ENCODE measurements around the gene ATP8A2. TPM values are rescaled to one million over a fixed set of nuclear protein-coding genes. Genes with fewer than 3 reads are reported as not detected.
"Not testable (repeated sequence)": the region's sequence is repeated elsewhere in the genome, so short reads cannot be mapped to it uniquely, and the experiment has no call there.

ATP8A2 gene
- total RNA-seq, 2 experiments from 2014 or later: 0.22 to 0.42 TPM

DNA sequence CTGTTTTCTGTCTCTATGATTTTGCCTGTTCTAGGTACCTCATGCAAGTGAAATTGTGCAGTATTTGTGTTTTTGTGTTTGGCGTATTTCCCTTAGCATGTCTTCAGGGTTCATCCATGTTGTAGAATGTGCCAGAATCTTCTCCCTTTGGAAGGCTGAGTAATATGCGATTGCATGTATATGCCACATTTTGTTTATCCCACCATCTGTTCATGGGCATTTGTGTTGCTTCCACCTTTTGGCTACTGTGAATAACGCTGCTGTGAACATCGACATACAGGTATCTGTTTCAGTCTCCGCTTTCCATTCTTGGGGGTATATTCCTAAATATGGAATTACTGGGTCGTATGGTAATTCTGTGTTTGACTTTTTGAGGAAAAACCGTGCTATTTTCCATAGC, 190.0 kb downstream of the ATP8A2 start:
- Mint-ChIP-seq H3K27ac (no peak overlapping the region), H3K9me3 (no peaks in the 10 kb centered on the region), H3K4me1 (no peaks in the 10 kb centered on the region), H3K27me3 (peaks cover 12% of the 10 kb centered on the region), H3K36me3 (ENCODE audit: low read depth) (no peaks in the 10 kb centered on the region), H3K4me3 (no peak overlapping the region)
- POLR2A ChIA-PET: no interaction called here
- no peak for DNase-seq
- CTCF ChIA-PET: no interaction called here

DNA sequence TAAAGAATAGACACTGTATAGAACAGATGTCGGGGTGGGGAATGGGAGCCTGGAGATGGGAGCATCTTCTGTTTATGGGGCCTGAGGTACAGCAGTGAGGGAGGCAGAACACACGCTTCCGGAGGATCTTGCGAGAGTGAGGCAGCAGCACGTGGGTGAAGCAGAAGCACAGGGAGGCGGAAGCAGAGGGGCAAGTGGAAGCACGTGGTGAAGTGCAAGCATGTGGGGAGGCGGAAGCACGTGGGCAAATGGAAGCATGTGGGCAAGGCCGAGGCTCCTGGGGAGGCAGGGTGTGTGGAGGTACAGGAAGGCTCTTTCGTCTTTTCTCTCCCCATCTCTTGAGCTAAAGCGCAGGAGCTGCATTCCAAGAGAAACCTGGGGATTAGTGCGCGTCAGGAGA, 198.4 kb downstream of the ATP8A2 start:
- Mint-ChIP-seq H3K9me3 (no peaks in the 10 kb centered on the region), H3K4me3 (no peak overlapping the region), H3K4me1 (no peaks in the 10 kb centered on the region), H3K36me3 (ENCODE audit: low read depth) (no peaks in the 10 kb centered on the region), H3K27ac (no peak overlapping the region), H3K27me3 (peaks cover 25% of the 10 kb centered on the region)
- ChIA-PET CTCF (no interaction called here), POLR2A (no interaction called here)
- no peak for DNase-seq

DNA sequence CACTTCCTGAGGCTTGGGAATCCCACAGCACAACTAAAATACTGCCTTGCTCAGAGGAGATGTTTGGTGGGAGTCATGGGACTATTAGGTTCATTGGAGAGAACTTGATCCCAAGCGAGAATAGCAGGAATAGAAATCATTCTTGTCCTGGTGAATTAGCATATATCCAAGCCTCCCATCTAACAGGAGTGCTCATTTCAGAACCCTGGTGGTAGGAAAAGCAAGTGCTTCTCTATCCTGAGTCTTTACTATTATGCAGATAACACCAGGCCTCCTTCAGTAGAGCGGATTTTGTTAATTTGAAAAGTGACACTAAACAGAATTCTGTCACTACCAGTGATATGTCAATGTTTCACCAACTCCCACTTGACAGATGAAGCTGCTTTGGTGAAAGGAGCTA, 199.5 kb downstream of the ATP8A2 start:
- H3K27ac Mint-ChIP-seq: no peak overlapping the region
- no peak overlapping the region for H3K4me3 Mint-ChIP-seq
- CTCF ChIA-PET: no interaction called here

DNA sequence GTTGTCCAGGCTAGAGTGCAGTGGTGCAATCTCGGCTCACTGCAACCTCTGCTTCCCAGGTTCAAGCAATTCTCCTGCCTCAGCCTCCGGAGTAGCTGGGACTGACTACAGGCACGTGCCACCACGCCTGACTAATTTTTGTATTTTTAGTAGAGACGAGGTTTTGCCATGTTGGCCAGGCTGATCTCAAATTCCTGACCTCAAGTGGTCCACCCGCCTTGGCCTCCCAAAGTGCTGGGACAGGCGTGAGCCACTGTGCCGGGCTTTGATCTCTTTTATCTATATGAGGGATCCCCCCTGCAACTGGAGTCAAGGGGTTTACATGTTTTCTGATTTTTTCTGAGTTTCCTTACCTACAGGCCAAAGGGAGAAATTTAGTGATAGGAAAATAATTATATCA, 200.4 kb downstream of the ATP8A2 start:
- H3K9me3 Mint-ChIP-seq; H3K27ac Mint-ChIP-seq; H3K4me3 Mint-ChIP-seq; H3K4me1 Mint-ChIP-seq; POLR2A ChIA-PET; DNase-seq; CTCF ChIA-PET; H3K36me3 Mint-ChIP-seq (ENCODE audit: low read depth): not testable (repeated sequence)
- peaks cover 26% of the 10 kb centered on the region for H3K27me3 Mint-ChIP-seq

More for the DNA sequence above, 199.5 kb downstream of the ATP8A2 start:
- peaks cover 27% of the 10 kb centered on the region for H3K27me3 Mint-ChIP-seq
- POLR2A ChIA-PET: no interaction called here
- H3K36me3 Mint-ChIP-seq (ENCODE audit: low read depth): no peaks in the 10 kb centered on the region
- no peaks in the 10 kb centered on the region for H3K9me3 Mint-ChIP-seq
- peaks cover 1% of the 10 kb centered on the region for H3K4me1 Mint-ChIP-seq
- no peak for DNase-seq

DNA sequence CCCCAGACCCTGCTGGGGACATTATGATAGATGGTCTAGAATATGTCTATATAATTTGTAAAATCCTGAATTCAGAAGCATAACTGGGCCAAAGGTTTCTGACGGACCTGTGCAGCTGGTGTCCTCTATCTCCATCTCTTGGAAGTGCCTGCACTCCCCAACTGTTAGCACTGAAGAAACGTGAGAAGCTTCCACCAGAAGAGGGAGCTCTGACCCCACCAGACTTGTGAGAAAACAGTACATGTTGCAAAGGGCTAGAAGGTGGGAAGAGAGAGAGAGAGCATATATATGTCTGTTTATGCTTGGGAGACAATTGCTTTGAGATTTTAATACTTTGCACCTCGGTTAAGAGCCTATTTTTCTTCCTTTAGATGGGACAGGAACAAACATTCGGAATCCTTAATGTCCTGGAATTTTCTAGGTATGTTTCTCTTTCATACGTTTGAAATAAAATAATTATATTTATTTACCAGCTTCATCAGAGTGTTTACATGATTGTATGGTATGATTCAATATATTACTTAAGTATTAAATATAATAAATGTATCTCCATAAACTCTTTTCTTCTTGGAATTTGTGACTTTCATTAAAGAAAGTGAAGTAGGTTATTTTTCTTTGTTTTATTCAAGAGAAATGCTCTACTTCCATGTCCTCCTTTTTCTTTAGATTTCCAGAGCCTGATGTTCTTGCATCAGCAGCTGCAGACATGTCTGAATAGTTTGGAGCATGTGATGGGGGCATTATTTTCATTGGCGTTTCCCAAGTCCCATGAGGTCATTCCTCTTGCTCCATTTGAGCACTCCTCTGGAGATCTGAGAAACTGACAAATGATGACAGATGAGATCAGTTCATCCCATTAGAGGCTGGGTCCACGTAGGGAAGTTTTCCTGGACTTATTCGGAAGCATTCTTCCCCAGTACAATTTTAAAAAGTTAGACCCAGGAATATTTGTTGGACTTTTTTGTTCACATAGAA, 202.9 kb downstream of the ATP8A2 start:
- Mint-ChIP-seq H3K27ac (no peak overlapping the region), H3K36me3 (ENCODE audit: low read depth) (no peaks in the 10 kb centered on the region), H3K4me1 (peaks cover 1% of the 10 kb centered on the region), H3K4me3 (no peak overlapping the region), H3K9me3 (no peaks in the 10 kb centered on the region), H3K27me3 (peaks cover 13% of the 10 kb centered on the region)
- DNase-seq: peak; percentile 81
- POLR2A ChIA-PET: no interaction called here
- CTCF ChIA-PET: interaction anchor here (0.6 to 1.6 kb wide), 6 partner anchors 20 to 507 kb away, joined by 3 to 6 read pairs (median 3); no protein-coding TSS in a partner anchor

DNA sequence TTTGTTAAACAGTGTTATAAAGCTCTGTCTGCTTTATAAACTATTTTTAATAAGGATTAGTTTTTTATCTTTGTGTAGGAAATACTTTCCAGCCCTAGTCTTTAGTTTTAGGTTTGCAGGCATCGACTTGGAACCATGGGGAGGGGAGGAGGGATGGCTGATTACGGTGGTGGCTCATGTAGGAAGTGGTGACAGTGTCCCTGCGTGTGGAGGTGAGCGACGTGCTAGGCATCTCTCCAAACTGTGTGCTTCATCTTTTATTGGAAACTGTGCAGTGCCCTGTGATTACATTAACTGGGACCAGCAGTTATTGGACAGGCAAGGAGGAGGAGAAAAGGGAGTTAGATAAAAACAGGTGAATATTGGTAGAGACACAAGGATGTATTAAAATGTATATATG, 203.8 kb downstream of the ATP8A2 start:
- DNase-seq: no peak
- Mint-ChIP-seq H3K27ac (no peak overlapping the region), H3K9me3 (no peaks in the 10 kb centered on the region), H3K4me3 (no peak overlapping the region), H3K27me3 (peaks cover 13% of the 10 kb centered on the region), H3K4me1 (peaks cover 1% of the 10 kb centered on the region), H3K36me3 (ENCODE audit: low read depth) (no peaks in the 10 kb centered on the region)
- POLR2A ChIA-PET: no interaction called here
- CTCF ChIA-PET: interaction anchor here (0.9 kb wide), 1 partner anchor 40 kb away, joined by 3 read pairs; no protein-coding TSS in a partner anchor

DNA sequence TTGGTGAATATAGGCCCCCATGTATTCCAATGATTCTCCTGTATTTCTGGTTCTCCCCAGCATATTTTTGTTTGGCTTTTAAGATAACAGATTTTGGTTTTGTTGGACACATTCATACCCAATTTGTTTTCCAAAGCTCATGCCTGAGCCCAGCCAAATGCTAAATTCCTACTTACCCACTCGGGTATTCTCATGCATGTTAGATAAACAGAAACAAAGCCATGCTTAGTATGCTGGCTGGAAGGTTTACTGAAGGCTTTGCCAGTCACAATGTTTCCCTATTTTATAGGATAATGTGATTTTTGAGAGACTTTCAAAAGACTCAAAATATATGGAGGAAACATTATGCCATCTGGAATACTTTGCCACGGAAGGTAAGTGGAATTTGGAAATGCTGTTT, 206.8 kb downstream of the ATP8A2 start:
- Mint-ChIP-seq H3K9me3 (no peaks in the 10 kb centered on the region), H3K27ac (no peak overlapping the region), H3K36me3 (ENCODE audit: low read depth) (no peaks in the 10 kb centered on the region), H3K4me1 (peaks cover 1% of the 10 kb centered on the region), H3K4me3 (no peak overlapping the region), H3K27me3 (peaks cover 14% of the 10 kb centered on the region)
- POLR2A ChIA-PET: no interaction called here
- no peak for DNase-seq
- CTCF ChIA-PET: no interaction called here

DNA sequence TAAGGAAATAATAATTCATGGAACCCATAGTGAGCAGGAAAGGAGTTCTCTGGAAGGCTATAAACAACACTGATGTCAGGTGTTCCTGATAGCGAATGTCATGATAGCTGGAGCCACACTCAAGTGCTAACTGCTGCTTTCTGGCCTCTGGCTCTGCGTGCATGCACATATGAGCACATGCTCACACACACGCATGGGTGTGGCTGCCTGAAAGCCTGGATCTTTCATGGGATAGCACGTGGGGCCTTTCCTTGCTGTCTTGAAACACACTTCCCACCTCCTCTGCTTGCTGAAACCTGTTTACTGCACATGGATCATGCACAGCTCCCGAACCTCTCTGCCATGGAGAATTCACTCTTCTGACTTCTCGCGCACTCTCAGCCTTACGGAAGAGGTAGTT, 207.4 kb downstream of the ATP8A2 start:
- no peaks in the 10 kb centered on the region for H3K36me3 Mint-ChIP-seq (ENCODE audit: low read depth)
- POLR2A ChIA-PET: no interaction called here
- no peak overlapping the region for H3K27ac Mint-ChIP-seq
- no peaks in the 10 kb centered on the region for H3K9me3 Mint-ChIP-seq
- CTCF ChIA-PET: no interaction called here
- H3K4me3 Mint-ChIP-seq: no peak overlapping the region
- H3K4me1 Mint-ChIP-seq: peaks cover 1% of the 10 kb centered on the region
- H3K27me3 Mint-ChIP-seq: peaks cover 10% of the 10 kb centered on the region
- no peak for DNase-seq

DNA sequence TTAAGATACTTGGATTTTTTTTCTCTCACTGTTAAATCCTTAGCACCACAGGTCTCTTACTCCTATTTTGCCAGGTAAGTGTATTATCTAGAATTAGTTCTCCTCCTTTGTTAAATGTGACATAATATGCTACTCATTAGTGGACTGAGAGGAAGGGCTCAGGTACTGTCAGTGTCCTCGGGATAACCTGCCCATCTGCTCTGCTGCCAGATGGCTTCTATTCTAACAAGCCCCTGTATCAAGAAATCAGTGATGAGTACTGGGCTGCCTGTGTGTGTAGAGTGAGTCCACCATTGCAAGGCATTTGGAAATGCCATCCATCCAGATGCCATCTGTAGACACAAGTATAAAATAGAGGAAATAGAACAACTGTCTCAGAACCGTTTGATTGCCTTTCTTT, 209.6 kb downstream of the ATP8A2 start:
- ChIA-PET POLR2A (no interaction called here), CTCF (no interaction called here)
- Mint-ChIP-seq H3K27me3 (peaks cover 8% of the 10 kb centered on the region), H3K9me3 (no peaks in the 10 kb centered on the region), H3K27ac (no peak overlapping the region), H3K4me3 (no peak overlapping the region), H3K36me3 (ENCODE audit: low read depth) (no peaks in the 10 kb centered on the region), H3K4me1 (no peaks in the 10 kb centered on the region)
- DNase-seq: no peak

DNA sequence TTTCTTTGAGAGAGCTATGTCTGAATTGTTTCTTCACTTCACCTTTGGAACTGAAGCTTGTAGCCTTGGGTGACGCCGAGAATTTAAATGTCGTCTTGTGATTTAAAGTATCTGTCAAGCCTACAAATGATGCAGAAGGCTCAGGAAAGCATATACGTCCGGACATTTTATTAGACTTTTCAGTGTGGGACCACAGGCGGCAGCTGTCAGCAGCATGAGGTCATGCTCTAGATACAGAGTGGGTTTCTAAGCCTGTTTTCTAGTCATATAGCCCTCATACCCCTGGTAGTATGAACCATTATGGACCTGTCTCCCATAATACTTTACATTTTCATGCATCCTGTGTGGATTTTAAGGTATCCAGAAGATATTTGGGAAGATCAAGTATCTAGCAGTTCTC, 212.3 kb downstream of the ATP8A2 start:
- ChIA-PET POLR2A (no interaction called here), CTCF (no interaction called here)
- H3K27me3 Mint-ChIP-seq: peaks cover 8% of the 10 kb centered on the region
- no peak for DNase-seq
- H3K27ac Mint-ChIP-seq: no peak overlapping the region
- H3K36me3 Mint-ChIP-seq (ENCODE audit: low read depth): no peaks in the 10 kb centered on the region
- no peaks in the 10 kb centered on the region for H3K9me3 Mint-ChIP-seq
- H3K4me1 Mint-ChIP-seq: no peaks in the 10 kb centered on the region
- H3K4me3 Mint-ChIP-seq: no peak overlapping the region

DNA sequence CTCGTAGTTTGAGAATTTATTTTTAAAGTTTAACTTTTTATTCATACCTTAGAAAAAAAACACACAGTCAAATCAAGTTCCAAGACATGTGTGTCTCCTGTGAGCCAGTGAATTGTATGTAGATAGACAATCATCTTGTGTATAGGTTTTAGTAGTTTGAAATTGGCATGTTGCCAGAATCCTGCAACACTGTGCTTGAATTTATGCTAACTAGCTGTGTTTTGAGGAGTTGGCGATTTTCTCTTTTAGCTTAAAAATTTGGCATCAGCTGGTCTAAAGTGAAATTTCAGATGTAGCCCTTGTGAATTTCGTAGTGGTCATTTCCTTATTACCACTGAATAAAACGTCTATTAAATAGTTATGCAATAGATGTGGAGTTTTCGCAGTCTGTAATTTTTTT, 213.2 kb downstream of the ATP8A2 start:
- DNase-seq: no peak
- ChIA-PET CTCF (no interaction called here), POLR2A (no interaction called here)
- H3K4me3 Mint-ChIP-seq: no peak overlapping the region
- H3K9me3 Mint-ChIP-seq: no peaks in the 10 kb centered on the region
- H3K27me3 Mint-ChIP-seq: peaks cover 13% of the 10 kb centered on the region
- H3K36me3 Mint-ChIP-seq (ENCODE audit: low read depth): no peaks in the 10 kb centered on the region
- no peak overlapping the region for H3K27ac Mint-ChIP-seq
- no peaks in the 10 kb centered on the region for H3K4me1 Mint-ChIP-seq

DNA sequence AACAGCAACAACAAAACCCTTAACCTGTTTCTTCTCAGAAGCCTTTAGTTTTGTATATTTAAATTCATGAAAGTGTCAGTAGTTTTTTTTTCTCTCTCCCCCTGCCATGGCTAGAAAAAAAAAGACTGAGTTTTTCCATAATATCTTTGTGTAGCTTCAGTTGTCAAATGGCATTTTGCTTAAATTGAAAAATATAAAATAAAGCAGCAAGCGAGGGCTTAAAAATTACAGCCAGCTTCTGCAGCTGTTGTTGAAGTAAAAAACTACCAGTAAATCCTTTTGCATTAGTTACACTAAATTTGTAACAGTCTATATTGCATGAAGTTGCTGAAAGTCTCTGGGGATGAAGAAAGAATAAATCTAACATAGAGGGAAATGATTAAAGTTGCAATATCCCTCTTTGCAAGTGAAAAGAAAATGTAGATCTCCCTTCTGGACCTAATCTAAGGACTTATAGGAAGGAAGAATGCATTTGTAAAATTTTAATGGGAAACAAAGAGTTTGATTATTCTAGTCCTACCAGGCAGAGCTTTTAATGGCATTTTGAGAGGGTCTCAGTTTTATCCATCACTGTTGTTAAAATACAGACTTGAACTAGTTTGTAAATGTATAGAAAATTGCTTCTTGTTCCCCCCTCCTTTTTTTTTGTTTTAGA, 215.7 kb downstream of the ATP8A2 start:
- Mint-ChIP-seq H3K4me3 (no peak overlapping the region), H3K36me3 (ENCODE audit: low read depth) (no peaks in the 10 kb centered on the region), H3K27ac (no peak overlapping the region), H3K9me3 (no peaks in the 10 kb centered on the region), H3K4me1 (no peaks in the 10 kb centered on the region), H3K27me3 (peaks cover 16% of the 10 kb centered on the region)
- CTCF ChIA-PET: no interaction called here
- DNase-seq: no peak
- POLR2A ChIA-PET: no interaction called here

DNA sequence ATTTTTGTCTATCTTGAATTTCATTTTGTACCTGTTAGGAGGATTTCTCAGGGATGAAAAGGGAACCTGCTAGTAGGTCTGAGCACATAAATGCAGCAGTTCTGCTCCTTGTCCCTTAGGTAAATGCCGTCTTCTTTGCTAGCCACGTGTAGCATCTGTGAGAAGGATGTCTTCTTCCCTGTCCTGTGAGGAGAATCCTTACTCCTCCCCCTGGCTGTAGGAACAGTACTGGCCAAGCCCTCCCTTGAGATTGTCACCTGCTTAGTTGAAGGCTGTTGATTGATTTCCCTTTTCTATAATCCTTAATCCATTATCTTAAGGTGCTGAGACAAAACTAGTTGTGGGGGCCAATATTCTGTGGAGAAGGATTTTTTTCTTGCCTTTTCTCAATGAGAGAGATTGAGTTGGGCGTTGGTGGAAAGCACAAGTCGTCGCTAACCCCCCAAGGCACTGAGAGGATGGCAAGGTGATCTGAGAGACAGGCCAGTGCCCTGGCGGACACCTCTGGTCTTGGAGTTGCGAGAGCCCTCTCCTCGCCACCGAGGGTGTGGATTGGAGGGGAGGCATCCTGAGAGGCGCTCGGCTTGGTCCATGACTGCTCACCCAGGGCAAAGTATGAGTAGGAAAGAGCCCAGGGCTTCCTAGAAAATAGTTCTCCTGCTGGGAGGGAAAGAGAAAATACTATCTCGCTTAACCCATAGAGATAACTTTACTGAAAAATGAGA, 216.7 kb downstream of the ATP8A2 start:
- H3K27me3 Mint-ChIP-seq: peaks cover 14% of the 10 kb centered on the region
- H3K9me3 Mint-ChIP-seq: no peaks in the 10 kb centered on the region
- no peak overlapping the region for H3K4me3 Mint-ChIP-seq
- no peaks in the 10 kb centered on the region for H3K4me1 Mint-ChIP-seq
- H3K36me3 Mint-ChIP-seq (ENCODE audit: low read depth): no peaks in the 10 kb centered on the region
- no peak overlapping the region for H3K27ac Mint-ChIP-seq
- no peak for DNase-seq
- ChIA-PET POLR2A (no interaction called here), CTCF (interaction anchor here (0.9 kb wide), 1 partner anchor 8 kb away, joined by 3 read pairs; no protein-coding TSS in a partner anchor)

All from activated CD4-positive, alpha-beta T cell treated with anti-CD3 and anti-CD28 coated beads, Interleukin-2, amount 10 ng/mL, durations not matched to agents 7 days and 5 days (primary cell).